ENCODE measurements around the gene ZBTB26.

The ZBTB26 gene, protein sequence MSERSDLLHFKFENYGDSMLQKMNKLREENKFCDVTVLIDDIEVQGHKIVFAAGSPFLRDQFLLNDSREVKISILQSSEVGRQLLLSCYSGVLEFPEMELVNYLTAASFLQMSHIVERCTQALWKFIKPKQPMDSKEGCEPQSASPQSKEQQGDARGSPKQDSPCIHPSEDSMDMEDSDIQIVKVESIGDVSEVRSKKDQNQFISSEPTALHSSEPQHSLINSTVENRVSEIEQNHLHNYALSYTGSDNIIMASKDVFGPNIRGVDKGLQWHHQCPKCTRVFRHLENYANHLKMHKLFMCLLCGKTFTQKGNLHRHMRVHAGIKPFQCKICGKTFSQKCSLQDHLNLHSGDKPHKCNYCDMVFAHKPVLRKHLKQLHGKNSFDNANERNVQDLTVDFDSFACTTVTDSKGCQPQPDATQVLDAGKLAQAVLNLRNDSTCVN

DNA sequence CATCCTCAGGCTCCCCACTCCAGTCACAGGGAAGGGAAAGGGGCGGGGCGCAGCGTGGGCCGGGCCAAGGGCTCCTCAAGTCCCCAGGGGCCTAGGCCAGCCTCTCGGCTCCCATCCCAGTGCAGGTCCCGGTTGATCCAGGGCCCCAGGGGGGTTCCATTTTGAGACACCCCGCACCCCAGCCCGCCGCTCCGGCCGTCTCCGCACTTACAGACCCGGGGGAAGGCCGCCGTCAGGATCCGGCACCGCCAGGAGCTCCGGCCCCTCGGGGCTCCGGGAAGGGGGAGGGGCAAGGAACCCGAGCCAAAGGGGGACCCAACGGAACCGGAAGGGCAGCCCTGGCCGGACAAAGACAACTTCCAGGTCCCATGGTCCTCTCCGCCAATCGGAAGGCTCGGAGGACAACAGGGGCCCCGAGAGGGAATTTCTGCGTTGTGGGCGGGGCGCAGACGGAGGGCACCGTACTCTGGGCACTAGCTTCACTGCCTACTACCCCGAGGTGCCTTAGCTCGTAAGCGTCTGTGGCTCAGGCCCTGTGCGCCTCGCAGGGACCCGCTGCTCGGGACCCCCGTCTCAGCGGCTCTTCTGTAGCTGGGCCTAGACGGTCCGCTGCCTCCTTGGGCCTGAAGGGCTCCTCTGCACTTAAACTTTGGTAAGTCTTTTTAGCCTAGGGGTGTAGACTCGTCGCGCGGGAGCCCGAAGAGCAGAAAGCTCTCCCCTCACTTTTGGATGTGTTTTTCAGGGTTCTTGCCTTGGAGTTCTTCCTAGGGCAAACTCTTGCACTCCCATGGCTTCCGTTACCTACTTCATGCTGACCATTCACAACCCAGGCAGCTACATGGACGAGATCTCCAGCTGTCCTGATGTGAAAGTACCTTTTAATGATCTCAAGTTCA is at the start of gene ZBTB26:
TSS of gene ZBTB26 (minus strand) at position 287 of the 896 bp plus-strand sequence. CDS start 11,578 bp downstream, outside the sequence.
- peak; percentile 96 for DNase-seq

- no peak for DNase-seq
Measured at GRCh38 chr9:122978601-122979000, 47.3 kb upstream of the ZBTB26 start.

DNA sequence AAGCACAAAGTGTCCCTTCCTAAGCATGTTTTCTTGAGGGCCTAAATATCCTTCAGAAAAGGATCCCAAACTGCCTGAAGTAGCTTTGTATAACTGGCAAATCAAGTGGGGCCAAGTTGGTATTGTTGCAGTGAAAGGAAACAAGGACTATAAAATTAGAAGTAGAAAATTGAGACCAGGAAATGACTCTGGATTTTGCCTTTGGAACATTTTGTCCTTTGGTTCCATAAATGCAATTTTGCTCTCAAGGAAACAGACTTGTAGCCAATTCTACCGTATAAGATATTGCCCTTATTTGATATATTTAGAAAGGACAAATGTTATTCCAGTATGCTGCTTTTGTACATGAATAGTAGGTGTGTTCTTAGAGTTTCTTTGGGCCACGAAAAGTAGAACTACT is 43.9 kb upstream of the ZBTB26 start:
- no peak for DNase-seq

GRCh38 chr9:122961139-122961538 is 29.8 kb upstream of the ZBTB26 start:
- DNase-seq = no peak

GRCh38 chr9:122955961-122956360 is 24.6 kb upstream of the ZBTB26 start:
- DNase-seq = no peak

- DNase-seq = no peak
Measured at GRCh38 chr9:122954253-122954691, 23.0 kb upstream of the ZBTB26 start.

DNA sequence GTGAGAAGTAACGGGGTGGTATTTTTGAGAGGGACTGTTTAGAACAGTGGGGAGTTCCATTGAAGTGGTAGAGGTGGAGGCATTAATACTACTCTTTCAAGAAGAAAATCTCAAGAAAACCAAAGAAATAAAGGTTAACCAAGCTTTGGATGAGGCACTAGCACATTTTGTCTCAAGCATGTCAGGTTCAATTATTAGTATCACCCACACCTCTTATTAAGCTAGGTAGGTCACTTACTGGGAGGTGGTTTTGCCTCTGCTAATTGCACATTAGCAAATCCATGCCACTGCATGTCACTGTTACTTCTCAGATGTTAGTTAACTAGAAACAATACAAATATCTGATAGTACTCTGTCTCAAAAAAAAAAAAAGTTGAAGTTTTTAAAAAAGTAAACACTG is 19.7 kb upstream of the ZBTB26 start:
- no peak for DNase-seq

GRCh38 chr9:122950263-122950662 is 19.0 kb upstream of the ZBTB26 start:
- no peak for DNase-seq

- DNase-seq = no peak
Measured at GRCh38 chr9:122949696-122950095, 18.4 kb upstream of the ZBTB26 start.

- peak; percentile 65 for DNase-seq
Measured at GRCh38 chr9:122948313-122948712, 17.0 kb upstream of the ZBTB26 start.

GRCh38 chr9:122946461-122947005 is 15.2 kb upstream of the ZBTB26 start:
- no peak for DNase-seq

DNA sequence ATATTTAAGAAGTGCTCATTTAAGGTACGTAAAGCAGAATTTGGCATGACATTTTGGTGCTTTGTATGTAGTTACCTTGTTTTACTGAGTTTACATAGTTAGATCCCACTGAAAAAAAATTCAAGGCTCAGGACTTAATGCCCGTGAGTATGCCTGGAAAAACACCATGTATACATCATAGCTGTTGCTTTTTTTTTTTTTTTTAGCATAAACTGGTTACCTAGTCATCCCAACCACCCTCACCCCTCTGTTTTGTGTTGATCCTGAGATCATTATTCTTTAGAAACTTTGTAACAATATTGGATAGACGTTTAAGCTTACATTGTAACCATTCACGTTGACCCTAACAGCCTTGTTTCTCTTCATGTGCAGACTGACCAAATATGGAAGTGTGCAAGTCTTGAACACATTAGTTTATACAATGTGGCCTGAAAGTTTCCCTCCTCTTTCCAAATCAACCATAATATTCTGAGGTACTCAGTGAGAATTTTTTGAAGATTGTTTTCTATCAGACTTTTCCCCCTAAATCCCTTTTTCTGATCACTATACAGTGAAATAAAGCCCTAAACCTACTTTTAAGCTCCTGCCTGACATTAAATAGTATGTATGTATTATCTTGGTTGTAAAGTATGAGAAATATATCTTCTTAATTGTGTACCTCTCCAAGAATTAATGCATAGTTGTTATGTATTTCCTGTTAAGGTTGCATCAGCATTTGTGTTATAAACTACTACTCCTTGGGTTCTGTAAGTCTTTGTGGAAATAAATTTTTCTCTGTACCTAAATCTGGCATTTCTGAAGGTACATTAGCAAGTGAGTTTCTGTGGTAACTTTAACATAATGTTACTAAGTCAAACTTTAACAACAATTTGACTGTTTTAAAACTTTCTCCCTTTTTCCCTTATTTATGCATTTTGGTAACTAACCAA is 13.9 kb upstream of the ZBTB26 start:
- DNase-seq = no peak

DNA sequence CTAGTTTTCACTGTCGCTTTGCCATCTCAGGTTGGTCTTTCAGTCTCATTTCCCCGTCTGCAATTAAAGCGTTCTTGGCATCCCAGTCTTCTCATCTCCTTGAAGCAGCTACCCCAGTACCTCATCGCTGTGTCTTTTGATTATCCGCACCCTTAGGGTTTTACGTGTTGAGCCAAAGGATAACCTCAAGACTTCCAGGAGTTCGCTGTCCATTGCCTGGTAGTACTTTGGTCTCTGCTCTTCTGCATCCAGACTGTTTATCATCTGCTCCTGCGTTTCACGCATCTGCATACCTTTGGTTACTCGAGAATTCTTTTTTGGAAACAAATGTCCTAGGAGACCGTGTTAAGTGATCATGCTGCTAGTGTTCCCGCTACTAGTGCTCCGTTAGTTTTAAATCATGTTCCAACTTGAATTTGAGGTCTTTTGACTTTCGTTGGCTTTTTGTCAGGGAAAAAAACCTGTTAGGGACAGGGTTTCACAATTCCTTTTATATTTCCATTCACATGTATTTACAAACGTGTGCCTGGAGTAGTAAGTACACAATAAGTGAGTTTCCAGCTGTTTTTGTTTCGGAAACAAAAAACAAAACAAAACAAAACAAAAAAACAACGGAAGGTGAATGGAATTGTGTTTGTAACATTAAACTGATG is 10.4 kb upstream of the ZBTB26 start:
- no peak for DNase-seq

DNA sequence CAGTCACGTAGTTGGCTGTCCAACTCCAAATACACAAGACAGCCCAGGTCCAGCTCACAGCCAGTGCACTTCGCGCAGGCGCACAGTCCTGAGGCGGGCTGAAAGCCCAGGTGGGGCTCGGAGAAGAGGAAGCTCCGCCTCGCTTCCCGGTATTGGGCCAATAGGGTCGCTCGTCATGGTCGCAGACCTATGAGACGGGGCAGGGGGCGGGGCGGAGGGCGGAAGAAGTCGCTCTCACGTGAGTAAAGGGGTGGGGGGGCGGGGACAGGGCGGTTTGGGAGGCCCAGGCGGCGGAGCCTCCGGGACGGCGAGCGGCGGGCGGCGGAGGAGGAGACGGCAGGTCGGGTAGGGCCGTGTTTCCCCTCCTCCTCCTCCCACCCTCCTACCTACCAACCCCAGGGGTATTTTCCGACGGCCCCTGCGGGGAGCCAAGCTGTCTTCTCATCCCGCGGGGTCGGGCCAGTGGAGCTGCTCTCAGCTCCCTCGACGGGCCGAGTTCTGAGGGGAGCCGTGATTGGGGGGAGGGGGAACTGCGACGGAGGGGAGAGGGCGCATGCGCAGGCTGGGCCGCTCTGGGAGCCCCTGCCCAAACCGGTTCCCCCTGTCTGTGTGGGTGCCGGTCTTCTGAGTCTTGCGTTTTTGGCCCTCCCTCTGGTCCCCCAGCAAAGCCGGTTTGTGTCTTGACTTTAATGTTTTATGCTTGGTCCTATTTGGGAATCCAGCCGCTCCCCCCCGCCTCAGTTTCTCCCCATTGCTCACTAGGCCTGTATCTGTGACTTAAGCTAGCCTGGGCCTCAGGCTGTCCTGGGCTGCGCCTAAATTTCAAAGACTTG is 9.7 kb upstream of the ZBTB26 start, which contains the start of gene RABGAP1:
TSS of gene RABGAP1 (plus strand) at position 272 of the 833 bp plus-strand sequence. CDS start 16,040 bp downstream, outside the sequence.
- peak; percentile 99 for DNase-seq

DNA sequence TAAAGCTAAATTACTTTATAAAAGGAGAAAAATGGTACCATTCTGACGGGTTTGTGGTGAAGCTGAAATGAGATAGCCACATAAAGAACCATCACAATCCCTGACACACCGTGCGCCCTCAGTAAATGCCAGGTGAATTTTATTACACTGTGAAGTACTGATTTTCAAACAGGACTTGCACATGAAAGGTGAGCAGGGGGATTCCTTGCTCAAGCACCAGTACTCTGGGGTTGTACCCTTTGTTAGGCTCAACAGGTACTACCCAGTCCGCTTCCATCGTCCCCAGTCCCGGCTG is 9.1 kb upstream of the ZBTB26 start:
- DNase-seq = no peak

- no peak for DNase-seq
Measured at GRCh38 chr9:122939601-122940000, 8.3 kb upstream of the ZBTB26 start.

- DNase-seq = no peak
Measured at GRCh38 chr9:122936883-122937282, 5.6 kb upstream of the ZBTB26 start.

- no peak for DNase-seq
Measured at GRCh38 chr9:122936464-122936863, 5.2 kb upstream of the ZBTB26 start.

- DNase-seq = peak; percentile 5
Measured at GRCh38 chr9:122930541-122931225, 629 bp downstream of the ZBTB26 start.

- DNase-seq = no peak
Measured at GRCh38 chr9:122929796-122930354, 1.4 kb downstream of the ZBTB26 start.

Measured in activated CD4-positive, alpha-beta T cell treated with anti-CD3 and anti-CD28 coated beads, Interleukin-2, amount 50 U/mL, for 16 hours (primary cell).